Mesothelial cell of epicardium (in vitro differentiated cells): ENCODE data around the gene HSDL1. TPM values are rescaled to one million over a fixed set of nuclear protein-coding genes. Genes with fewer than 3 reads are reported as not detected.

Experiments
- DNase-seq, 2 experiments: peaks; one replicate each; pipeline ENCODE4 v3.0.0; 2021; ENCODE audit warnings: low spot score in 2 of 2; ENCODE audit not compliant: unreplicated experiment in 2 of 2
- H3K27ac Mint-ChIP-seq: 2 replicates; pipeline ENCODE4 v1.8.0; 2021; ENCODE audit warnings: mixed read lengths
- H3K27me3 Mint-ChIP-seq: 2 replicates; pipeline ENCODE4 v1.8.0; 2021; ENCODE audit warnings: low read depth, mixed read lengths
- H3K36me3 Mint-ChIP-seq: 2 replicates; pipeline ENCODE4 v1.8.0; 2021; ENCODE audit warnings: mixed read lengths
- H3K4me1 Mint-ChIP-seq: 2 replicates; pipeline ENCODE4 v1.8.0; 2021; ENCODE audit warnings: mixed read lengths
- H3K4me3 Mint-ChIP-seq: 2 replicates; pipeline ENCODE4 v1.8.0; 2021; ENCODE audit warnings: mild to moderate bottlenecking, moderate library complexity, mixed read lengths
- H3K9me3 Mint-ChIP-seq: 2 replicates; pipeline ENCODE4 v1.8.0; 2021; ENCODE audit warnings: mixed read lengths
- CTCF ChIP-seq: fragments of 200-600 bp; sonication (generic); IDR thresholded peaks from one replicate; pipeline ENCODE4 v1.5.0; 2021; ENCODE audit warnings: antibody characterized with exemption; ENCODE audit not compliant: unreplicated experiment
- total RNA-seq: library from RNA; stranded (reverse); gene quantifications from 3 replicates; pipeline ENCODE4 v1.2.1, GENCODE V29; 2021

The HSDL1 gene
- total RNA-seq, 1 donor from 2014 or later: 47.6 TPM

- peaks cover 3% of the 10 kb centered on the region for H3K36me3 Mint-ChIP-seq
- no peak for TF ChIP-seq CTCF
- H3K9me3 Mint-ChIP-seq: no peaks in the 10 kb centered on the region
- no peaks in the 10 kb centered on the region for H3K4me1 Mint-ChIP-seq
- no peaks in the 10 kb centered on the region for H3K27me3 Mint-ChIP-seq
- no peak for DNase-seq
- H3K4me3 Mint-ChIP-seq: no peak overlapping the region
- H3K27ac Mint-ChIP-seq: no peak overlapping the region
Observed at GRCh38 chr16:84105301-84105815, 39.6 kb downstream of the HSDL1 start.

DNA sequence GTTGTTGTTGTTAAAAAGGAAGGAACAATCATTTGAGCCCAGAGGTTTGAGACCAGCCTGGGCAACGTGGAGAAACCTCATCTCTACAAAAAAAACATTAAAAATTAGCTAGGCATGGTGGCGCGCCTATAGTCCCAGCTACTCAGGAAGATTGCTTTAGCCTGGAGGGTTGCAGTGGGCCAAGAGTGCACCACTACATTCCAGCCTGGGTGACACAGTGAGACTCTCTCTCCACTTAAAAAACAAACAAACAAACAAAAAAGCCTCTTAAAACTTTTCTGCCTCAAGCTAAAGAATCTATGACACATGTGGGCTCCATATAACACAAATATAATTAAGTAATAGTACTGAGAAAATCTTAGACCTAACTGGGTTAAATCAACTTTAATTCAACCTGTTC lies 40.7 kb downstream of the HSDL1 start:
- peaks cover 3% of the 10 kb centered on the region for H3K36me3 Mint-ChIP-seq
- DNase-seq: no peak
- no peaks in the 10 kb centered on the region for H3K27me3 Mint-ChIP-seq
- H3K4me1 Mint-ChIP-seq: no peaks in the 10 kb centered on the region
- H3K4me3 Mint-ChIP-seq: no peak overlapping the region
- H3K27ac Mint-ChIP-seq: no peak overlapping the region
- no peaks in the 10 kb centered on the region for H3K9me3 Mint-ChIP-seq
- TF ChIP-seq CTCF: no peak

DNA sequence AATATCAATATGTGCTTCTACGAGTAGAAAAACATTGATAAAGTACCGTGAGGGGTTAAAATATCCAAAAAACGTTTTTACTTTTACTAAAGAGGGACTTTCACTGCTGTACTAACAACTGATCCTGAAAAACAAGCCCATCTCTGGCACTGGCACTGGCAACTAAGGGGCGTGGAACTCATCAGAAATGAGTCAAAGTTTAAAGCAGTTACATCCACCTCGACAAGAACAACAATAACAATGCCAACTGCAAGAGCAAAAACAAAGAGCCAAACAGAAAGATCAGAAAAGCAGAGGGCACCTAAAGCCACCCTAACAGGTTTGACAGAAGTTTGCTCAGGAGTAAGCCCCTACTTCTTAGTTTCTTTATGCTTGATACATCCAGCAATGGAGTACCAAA lies 41.3 kb downstream of the HSDL1 start:
- DNase-seq: no peak
- Mint-ChIP-seq H3K27me3 (no peaks in the 10 kb centered on the region), H3K4me1 (no peaks in the 10 kb centered on the region), H3K27ac (no peak overlapping the region), H3K9me3 (no peaks in the 10 kb centered on the region), H3K36me3 (peaks cover 5% of the 10 kb centered on the region), H3K4me3 (no peak overlapping the region)
- TF ChIP-seq CTCF: no peak

- TF ChIP-seq CTCF: no peak
- Mint-ChIP-seq H3K27me3 (no peaks in the 10 kb centered on the region), H3K9me3 (no peaks in the 10 kb centered on the region), H3K4me1 (no peaks in the 10 kb centered on the region), H3K4me3 (no peak overlapping the region), H3K27ac (no peak overlapping the region), H3K36me3 (peaks cover 18% of the 10 kb centered on the region)
- no peak for DNase-seq
Observed at GRCh38 chr16:84098939-84099338, 46.0 kb downstream of the HSDL1 start.

DNA sequence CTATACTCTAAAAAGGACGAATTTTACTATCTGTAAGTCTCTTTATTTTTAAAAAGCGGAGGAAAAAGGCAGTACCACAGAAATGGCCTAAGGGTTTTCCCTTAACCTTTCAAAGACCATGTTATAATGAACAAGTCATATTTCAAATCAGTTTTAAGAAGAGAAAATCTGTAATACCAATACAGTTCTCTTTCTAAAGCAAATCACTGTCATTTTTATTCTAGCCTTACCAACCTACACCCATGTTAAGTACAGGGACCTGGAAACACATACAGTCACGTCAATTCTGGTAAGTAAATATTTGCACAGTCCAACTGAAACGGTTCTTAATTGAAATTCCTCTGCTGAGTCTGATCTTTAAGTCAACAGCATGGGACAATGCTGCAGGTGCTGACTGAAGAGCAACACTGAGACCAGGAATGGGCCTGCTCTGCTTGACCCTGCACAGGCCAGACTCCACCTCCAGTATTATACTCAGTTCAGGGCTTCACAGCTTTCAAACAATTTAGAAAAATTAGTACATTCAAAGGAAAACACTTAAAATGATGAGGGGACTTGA lies 48.5 kb downstream of the HSDL1 start:
- Mint-ChIP-seq H3K27ac (no peak overlapping the region), H3K4me1 (no peaks in the 10 kb centered on the region), H3K4me3 (no peak overlapping the region), H3K27me3 (no peaks in the 10 kb centered on the region), H3K9me3 (no peaks in the 10 kb centered on the region), H3K36me3 (peaks cover 33% of the 10 kb centered on the region)
- no peak for TF ChIP-seq CTCF
- DNase-seq: no peak

DNA sequence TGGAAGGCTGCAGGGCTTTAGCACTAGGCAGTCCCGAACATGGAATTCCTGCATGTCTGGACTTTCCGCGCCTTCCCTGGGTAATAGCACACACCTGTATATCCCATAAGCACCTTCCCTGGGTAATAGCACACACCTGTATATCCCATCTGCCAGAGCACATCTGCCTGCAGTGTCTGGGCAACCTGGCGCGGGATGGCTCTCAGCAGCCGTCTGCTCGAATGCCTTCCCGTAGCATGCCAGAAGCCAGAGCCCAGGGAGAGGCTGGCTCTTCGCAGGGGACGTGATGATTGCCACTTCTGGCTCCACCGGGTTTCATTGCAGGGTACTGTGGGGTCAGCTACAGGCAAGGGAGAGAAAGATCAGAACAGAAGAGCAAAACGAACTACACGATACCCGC lies 49.5 kb downstream of the HSDL1 start:
- TF ChIP-seq CTCF: no peak
- Mint-ChIP-seq H3K4me3 (no peak overlapping the region), H3K9me3 (no peaks in the 10 kb centered on the region), H3K4me1 (no peaks in the 10 kb centered on the region), H3K36me3 (peaks cover 38% of the 10 kb centered on the region), H3K27me3 (no peaks in the 10 kb centered on the region), H3K27ac (no peak overlapping the region)
- no peak for DNase-seq
